ENCODE data around the gene NUP98.

The NUP98 gene

GRCh38 chr11:3723014-3723708, 74.2 kb downstream of the NUP98 start:
- DNase-seq = no peak

GRCh38 chr11:3722100-3722499, 75.3 kb downstream of the NUP98 start:
- DNase-seq = no peak

GRCh38 chr11:3720997-3721396, 76.4 kb downstream of the NUP98 start:
- no peak for DNase-seq

- no peak for DNase-seq
Measured at GRCh38 chr11:3712274-3712673, 85.1 kb downstream of the NUP98 start.

- no peak for DNase-seq
Measured at GRCh38 chr11:3710485-3711259, 86.7 kb downstream of the NUP98 start.

- DNase-seq = no peak
Measured at GRCh38 chr11:3709977-3710376, 87.4 kb downstream of the NUP98 start.

GRCh38 chr11:3707176-3707575, 90.2 kb downstream of the NUP98 start:
- DNase-seq = no peak

GRCh38 chr11:3703383-3703782, 94.0 kb downstream of the NUP98 start:
- DNase-seq = no peak

GRCh38 chr11:3700910-3701309, 96.4 kb downstream of the NUP98 start:
- no peak for DNase-seq

GRCh38 chr11:3700410-3700809, 96.9 kb downstream of the NUP98 start:
- no peak for DNase-seq

GRCh38 chr11:3686751-3687150, 110.6 kb downstream of the NUP98 start:
- DNase-seq = no peak

- no peak for DNase-seq
Measured at GRCh38 chr11:3685923-3686322, 111.4 kb downstream of the NUP98 start.

GRCh38 chr11:3684819-3685172, 112.6 kb downstream of the NUP98 start:
- no peak for DNase-seq

- DNase-seq = no peak
Measured at GRCh38 chr11:3684129-3684818, 113.1 kb downstream of the NUP98 start.

GRCh38 chr11:3683039-3683438, 114.3 kb downstream of the NUP98 start:
- DNase-seq = no peak

GRCh38 chr11:3679077-3679476, 118.3 kb downstream of the NUP98 start:
- no peak for DNase-seq

GRCh38 chr11:3675971-3676370, 121.4 kb downstream of the NUP98 start:
- no peak for DNase-seq

GRCh38 chr11:3674189-3674588, 123.2 kb downstream of the NUP98 start:
- DNase-seq = no peak

GRCh38 chr11:3671334-3672254, 125.8 kb downstream of the NUP98 start, which contains the start of gene CHRNA10:
CHRNA10 (minus strand) TSS chr11:3671384; CDS start chr11:3671312, 72 bp downstream.
- DNase-seq = no peak

- DNase-seq = no peak
Measured at GRCh38 chr11:3669742-3670183, 127.6 kb downstream of the NUP98 start.

GRCh38 chr11:3669128-3669527, 128.2 kb downstream of the NUP98 start:
- DNase-seq = no peak

- DNase-seq = no peak
Measured at GRCh38 chr11:3667149-3668035, 130.0 kb downstream of the NUP98 start.

Data from DMS153 (cell line).